HG03095 (cell line): ENCODE measurements around the gene KLK6.
"Not testable (repeated sequence)": the region's sequence is repeated elsewhere in the genome, so short reads cannot be mapped to it uniquely, and the experiment has no call there.

ENCODE experiments used
- ATAC-seq: cut with Tn5 transposase; IDR thresholded peaks from one replicate; pipeline ENCODE4 v1.9.1; 2021; ENCODE audit warnings: moderate library complexity; ENCODE audit not compliant: unreplicated experiment

KLK6 gene

GRCh38 chr19:50994129-50994528 lies 24.7 kb upstream of the KLK6 start:
- no peak for ATAC-seq

GRCh38 chr19:50992666-50993035 lies 23.3 kb upstream of the KLK6 start:
- ATAC-seq: no peak

GRCh38 chr19:50984416-50984815 lies 15.0 kb upstream of the KLK6 start:
- ATAC-seq: not testable (repeated sequence)

- no peak for ATAC-seq
Measured at GRCh38 chr19:50983625-50984292, 14.4 kb upstream of the KLK6 start, which contains the start of gene KLK7. KLK7 (minus strand) TSS chr19:50983917; CDS start chr19:50982399, 1,518 bp downstream.

GRCh38 chr19:50982186-50982585 lies 12.8 kb upstream of the KLK6 start:
- ATAC-seq: no peak

GRCh38 chr19:50981587-50982146 lies 12.3 kb upstream of the KLK6 start:
- no peak for ATAC-seq

GRCh38 chr19:50980208-50980607 lies 10.8 kb upstream of the KLK6 start:
- ATAC-seq: no peak

- no peak for ATAC-seq
Measured at GRCh38 chr19:50979758-50980157, 10.4 kb upstream of the KLK6 start.

GRCh38 chr19:50978772-50979390 lies 9.5 kb upstream of the KLK6 start:
- no peak for ATAC-seq

- ATAC-seq: no peak
Measured at GRCh38 chr19:50977626-50978025, 8.2 kb upstream of the KLK6 start.

- no peak for ATAC-seq
Measured at GRCh38 chr19:50975766-50976165, 6.4 kb upstream of the KLK6 start.

GRCh38 chr19:50974702-50975556 lies 5.5 kb upstream of the KLK6 start:
- ATAC-seq: no peak

GRCh38 chr19:50972795-50973376 lies 3.5 kb upstream of the KLK6 start:
- ATAC-seq: no peak

- not testable (repeated sequence) for ATAC-seq
Measured at GRCh38 chr19:50969810-50970209, 419 bp upstream of the KLK6 start.

- ATAC-seq: no peak
Measured at GRCh38 chr19:50968716-50969412, 527 bp downstream of the KLK6 start.

- no peak for ATAC-seq
Measured at GRCh38 chr19:50967929-50968715, 1.3 kb downstream of the KLK6 start.

- ATAC-seq: no peak
Measured at GRCh38 chr19:50964266-50964665, 5.1 kb downstream of the KLK6 start.

GRCh38 chr19:50963381-50963780 lies 6.0 kb downstream of the KLK6 start:
- ATAC-seq: no peak

GRCh38 chr19:50962245-50962644 lies 7.1 kb downstream of the KLK6 start:
- no peak for ATAC-seq
